ENCODE data around the gene GPN2. TPM values are rescaled to one million over a fixed set of nuclear protein-coding genes. Genes with fewer than 3 reads are reported as not detected.

GPN2 gene
- total RNA-seq, 1 experiment from 2014 or later: 41.9 TPM

DNA sequence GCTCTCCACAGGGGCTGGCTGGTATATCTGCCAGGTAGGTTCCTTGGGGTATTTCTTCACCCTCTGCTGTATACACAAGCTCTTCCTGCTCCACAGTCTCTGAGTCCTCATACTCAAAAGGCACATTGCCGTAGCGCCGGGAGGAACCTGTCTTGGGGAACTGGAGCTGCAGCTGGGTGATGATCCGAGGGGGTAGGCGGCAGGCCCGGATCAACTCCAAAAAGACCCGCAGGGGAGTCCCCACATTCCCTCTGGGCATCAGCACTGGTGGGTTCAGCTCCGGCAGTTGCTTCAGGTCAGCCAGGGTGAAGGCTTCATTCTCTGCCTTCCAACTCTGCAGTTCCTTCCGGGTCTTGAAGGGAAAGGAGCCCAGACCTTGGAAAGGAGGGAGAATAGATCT is 7.3 kb upstream of the GPN2 start:
- no peak overlapping the region for H3K27ac ChIP-seq (ENCODE audit: low read length)
- POLR2A ChIA-PET: interaction anchor here (0.6 to 0.7 kb wide), 2 partner anchors 19 to 65 kb away, joined by 3 to 4 read pairs; no protein-coding TSS in a partner anchor
- no peaks in the 10 kb centered on the region for H3K9me3 ChIP-seq (ENCODE audit: control insufficient read depth, insufficient read depth, low read depth, low read length)
- no peaks in the 10 kb centered on the region for H3K27me3 ChIP-seq (ENCODE audit: control insufficient read depth, insufficient read depth, low read length)
- in situ Hi-C loops (cut with HindIII; ENCODE audit: low pct_unique_long_range_greater_than_20kb, low sequenced_read_pairs) (no loop called here), intact Hi-C loops (cut with micrococcal nuclease; ENCODE audit: unreplicated experiment) (no loop called here)
- DNase-seq (ENCODE audit: low read depth, low spot score): no peak
- no peak for ATAC-seq
- peaks cover 17% of the 10 kb centered on the region for H3K4me1 ChIP-seq (ENCODE audit: control insufficient read depth, insufficient read depth, low read length)
- TF ChIP-seq TCF7L2 (IDR thresholded peaks at IDR 0.05; ENCODE audit: low read depth, low read length) (no peak), POLR2AphosphoS5 (IDR thresholded peaks at IDR 0.05; ENCODE audit: low read depth, low read length) (no peak), SIN3A (IDR thresholded peaks at IDR 0.05; ENCODE audit: borderline replicate concordance, insufficient read depth, low read depth, low read length) (no peak)
- TF ChIP-seq, protein P1, sequence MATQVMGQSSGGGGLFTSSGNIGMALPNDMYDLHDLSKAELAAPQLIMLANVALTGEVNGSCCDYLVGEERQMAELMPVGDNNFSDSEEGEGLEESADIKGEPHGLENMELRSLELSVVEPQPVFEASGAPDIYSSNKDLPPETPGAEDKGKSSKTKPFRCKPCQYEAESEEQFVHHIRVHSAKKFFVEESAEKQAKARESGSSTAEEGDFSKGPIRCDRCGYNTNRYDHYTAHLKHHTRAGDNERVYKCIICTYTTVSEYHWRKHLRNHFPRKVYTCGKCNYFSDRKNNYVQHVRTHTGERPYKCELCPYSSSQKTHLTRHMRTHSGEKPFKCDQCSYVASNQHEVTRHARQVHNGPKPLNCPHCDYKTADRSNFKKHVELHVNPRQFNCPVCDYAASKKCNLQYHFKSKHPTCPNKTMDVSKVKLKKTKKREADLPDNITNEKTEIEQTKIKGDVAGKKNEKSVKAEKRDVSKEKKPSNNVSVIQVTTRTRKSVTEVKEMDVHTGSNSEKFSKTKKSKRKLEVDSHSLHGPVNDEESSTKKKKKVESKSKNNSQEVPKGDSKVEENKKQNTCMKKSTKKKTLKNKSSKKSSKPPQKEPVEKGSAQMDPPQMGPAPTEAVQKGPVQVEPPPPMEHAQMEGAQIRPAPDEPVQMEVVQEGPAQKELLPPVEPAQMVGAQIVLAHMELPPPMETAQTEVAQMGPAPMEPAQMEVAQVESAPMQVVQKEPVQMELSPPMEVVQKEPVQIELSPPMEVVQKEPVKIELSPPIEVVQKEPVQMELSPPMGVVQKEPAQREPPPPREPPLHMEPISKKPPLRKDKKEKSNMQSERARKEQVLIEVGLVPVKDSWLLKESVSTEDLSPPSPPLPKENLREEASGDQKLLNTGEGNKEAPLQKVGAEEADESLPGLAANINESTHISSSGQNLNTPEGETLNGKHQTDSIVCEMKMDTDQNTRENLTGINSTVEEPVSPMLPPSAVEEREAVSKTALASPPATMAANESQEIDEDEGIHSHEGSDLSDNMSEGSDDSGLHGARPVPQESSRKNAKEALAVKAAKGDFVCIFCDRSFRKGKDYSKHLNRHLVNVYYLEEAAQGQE (IDR thresholded peaks at IDR 0.05; ENCODE audit: insufficient read depth in 1 of 2, low read depth in 2 of 2, low read length in 1 of 2): no peak
- TF ChIP-seq, protein P2, sequence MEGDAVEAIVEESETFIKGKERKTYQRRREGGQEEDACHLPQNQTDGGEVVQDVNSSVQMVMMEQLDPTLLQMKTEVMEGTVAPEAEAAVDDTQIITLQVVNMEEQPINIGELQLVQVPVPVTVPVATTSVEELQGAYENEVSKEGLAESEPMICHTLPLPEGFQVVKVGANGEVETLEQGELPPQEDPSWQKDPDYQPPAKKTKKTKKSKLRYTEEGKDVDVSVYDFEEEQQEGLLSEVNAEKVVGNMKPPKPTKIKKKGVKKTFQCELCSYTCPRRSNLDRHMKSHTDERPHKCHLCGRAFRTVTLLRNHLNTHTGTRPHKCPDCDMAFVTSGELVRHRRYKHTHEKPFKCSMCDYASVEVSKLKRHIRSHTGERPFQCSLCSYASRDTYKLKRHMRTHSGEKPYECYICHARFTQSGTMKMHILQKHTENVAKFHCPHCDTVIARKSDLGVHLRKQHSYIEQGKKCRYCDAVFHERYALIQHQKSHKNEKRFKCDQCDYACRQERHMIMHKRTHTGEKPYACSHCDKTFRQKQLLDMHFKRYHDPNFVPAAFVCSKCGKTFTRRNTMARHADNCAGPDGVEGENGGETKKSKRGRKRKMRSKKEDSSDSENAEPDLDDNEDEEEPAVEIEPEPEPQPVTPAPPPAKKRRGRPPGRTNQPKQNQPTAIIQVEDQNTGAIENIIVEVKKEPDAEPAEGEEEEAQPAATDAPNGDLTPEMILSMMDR (IDR thresholded peaks at IDR 0.05): no peak
- H3K36me3 ChIP-seq (ENCODE audit: control insufficient read depth, insufficient read depth, low read length): peaks cover 12% of the 10 kb centered on the region; the same call in 1 of the 2 replicates
- no TSS peak for BruUV-seq (replicated peaks)
- no peak overlapping the region for H3K4me3 ChIP-seq (ENCODE audit: low read depth in 2 of 2, low read length in 2 of 2)
- CTCF ChIA-PET: no interaction called here

GRCh38 chr1:26894263-26894662 is 4.2 kb upstream of the GPN2 start:
- no TSS peak for BruUV-seq (replicated peaks)
- Histone ChIP-seq H3K27ac (ENCODE audit: low read length) (peak overlapping the region; percentile 54; the same call in 1 of the 2 replicates), H3K36me3 (ENCODE audit: control insufficient read depth, insufficient read depth, low read length) (peaks cover 9% of the 10 kb centered on the region; the same call in 1 of the 2 replicates), H3K9me3 (ENCODE audit: control insufficient read depth, insufficient read depth, low read depth, low read length) (no peaks in the 10 kb centered on the region), H3K4me1 (ENCODE audit: control insufficient read depth, insufficient read depth, low read length) (peaks cover 18% of the 10 kb centered on the region), H3K27me3 (ENCODE audit: control insufficient read depth, insufficient read depth, low read length) (no peaks in the 10 kb centered on the region), H3K4me3 (ENCODE audit: low read depth in 2 of 2, low read length in 2 of 2) (no peak overlapping the region)
- POLR2A ChIA-PET: interaction anchor here (0.6 kb wide), 1 partner anchor 12 kb away, joined by 4 read pairs; no protein-coding TSS in a partner anchor
- TF ChIP-seq, protein P1 (IDR thresholded peaks at IDR 0.05; ENCODE audit: insufficient read depth in 1 of 2, low read depth in 2 of 2, low read length in 1 of 2): no peak
- no peak for TF ChIP-seq SIN3A (IDR thresholded peaks at IDR 0.05; ENCODE audit: borderline replicate concordance, insufficient read depth, low read depth, low read length)
- no peak for TF ChIP-seq TCF7L2 (IDR thresholded peaks at IDR 0.05; ENCODE audit: low read depth, low read length)
- TF ChIP-seq POLR2AphosphoS5 (IDR thresholded peaks at IDR 0.05; ENCODE audit: low read depth, low read length): no peak
- DNase-seq (ENCODE audit: low read depth, low spot score) (no peak), ATAC-seq (no peak)
- intact Hi-C loops (cut with micrococcal nuclease; ENCODE audit: unreplicated experiment) (no loop called here), in situ Hi-C loops (cut with HindIII; ENCODE audit: low pct_unique_long_range_greater_than_20kb, low sequenced_read_pairs) (no loop called here)
- CTCF ChIA-PET: no interaction called here
